Adrenal gland (tissue), 12 donors: ENCODE results near the gene ALLC. TPM values are rescaled to one million over a fixed set of nuclear protein-coding genes. Genes with fewer than 3 reads are reported as not detected.

Experiments
- DNase-seq, 7 donors: peaks; one replicate each; pipeline ENCODE4 v3.0.0-alpha.2; 2019 to 2020
- H3K27ac ChIP-seq, 5 donors: fragments of 200-600 bp; sonication (generic) in 4 of 5; 1 replicate in 3 of 5; 2 replicates in 2 of 5; pipeline versions ENCODE4 v1.5.1 to v1.8.0; 2016 to 2020; ENCODE audit warnings: mild to moderate bottlenecking in 1 of 5
- H3K27me3 ChIP-seq: fragments of 200-600 bp; 2 replicates; pipeline ENCODE4 v1.8.0; 2021
- H3K36me3 ChIP-seq, 2 donors: fragments of 200-600 bp; replicated peaks in 1 of 2; 1 replicate in 1 of 2; 2 replicates in 1 of 2; pipeline versions ENCODE4 v1.5.1 to v1.8.0; 2018 to 2022
- H3K4me1 ChIP-seq, 2 donors: fragments of 200-600 bp; replicated peaks in 1 of 2; 1 replicate in 1 of 2; 2 replicates in 1 of 2; pipeline versions ENCODE4 v1.5.1 to v1.8.0; 2018 to 2021
- H3K4me3 ChIP-seq, 4 donors: fragments of 200-600 bp; sonication (generic) in 3 of 4; one replicate each; pipeline ENCODE4 v1.5.1; 2016 to 2018
- H3K9me3 ChIP-seq, 3 donors: fragments of 200-600 bp; sonication (generic) in 1 of 3; replicated peaks in 1 of 3; 1 replicate in 2 of 3; 2 replicates in 1 of 3; pipeline versions ENCODE4 v1.5.1 to v1.8.0; 2016 to 2021
- POLR2A ChIP-seq, 2 donors: fragments of 450-650 bp; IDR thresholded peaks; one replicate each; pipeline ENCODE4 v1.6.1; 2017; ENCODE audit warnings: antibody characterized with exemption in 2 of 2, mild to moderate bottlenecking in 2 of 2, moderate library complexity in 1 of 2
- WGBS, 4 donors: extraction: QIAGEN DNeasy Blood & Tissue Kit in 2 of 4; methylation state at CpG; one replicate each; pipeline versions ENCODE4 v1.1.5 to v1.1.7; 2013 to 2017; 5-methylcytosine and 5-hydroxymethylcytosine counted together
- intact Hi-C, 2 donors: fragments of 100-400 bp; cut with DNase I; formaldehyde crosslinking; loops; one replicate each; pipeline versions ENCODE4 v1.14.1 to v1.15.0; 2022 to 2023
- polyA plus RNA-seq, 3 donors: library from polyadenylated mRNA; stranded (reverse); fragments of 200-250 nt in 2 of 3; fragments of 350-450 nt in 1 of 3; fragmentation: Illumina TruSeq in 1 of 3; extraction: RNeasy Lipid Tissue Mini Kit (QIAGEN cat#74804) in 1 of 3; gene quantifications; one replicate each; pipeline ENCODE4 v1.2.3, GENCODE V29; 2013 to 2014
- total RNA-seq, 9 donors: library from RNA; depleted of rRNA in 4 of 9; stranded (reverse); fragments of >200 nt in 4 of 9; fragments of 120-200 nt in 1 of 9; fragmentation: NEBNext Ultra II Directional in 1 of 9; extraction: Animal tissue kit (Norgen Biotek cat#: 25700) in 1 of 9; gene quantifications; one replicate each; pipeline versions ENCODE4 v1.1.0 to v1.2.4, GENCODE V29; 2013 to 2023
- TF ChIP-seq, protein P1 (sequence below), 6 experiments: fragments of 450-650 bp in 4 of 6; fragments of 200-600 bp in 2 of 6; sonication (generic) in 1 of 6; IDR thresholded peaks; 1 replicate in 5 of 6; 2 replicates in 1 of 6; pipeline versions ENCODE4 v1.5.1 to v1.8.0; 2016 to 2021; ENCODE audit warnings: antibody characterized with exemption in 6 of 6, mild to moderate bottlenecking in 2 of 6, moderate library complexity in 1 of 6
- donor health status: healthy with polysubstance abuse.
- donor health status: Bipolar disorder and iron deficiency.
- donor health status: DM: yes; HTN: yes; CAD: no.
- donor health status: DM: no; HTN: no; CAD: no.
- donor health status: DM: no; HTN: no; CAD: no.
- donor health status: DM: yes; HTN: yes; CAD: no.

The ALLC gene
- total and polyA plus RNA-seq, 12 donors, result 0.07 to 7.9 (median 0.72) TPM; not detected in 5

DNA sequence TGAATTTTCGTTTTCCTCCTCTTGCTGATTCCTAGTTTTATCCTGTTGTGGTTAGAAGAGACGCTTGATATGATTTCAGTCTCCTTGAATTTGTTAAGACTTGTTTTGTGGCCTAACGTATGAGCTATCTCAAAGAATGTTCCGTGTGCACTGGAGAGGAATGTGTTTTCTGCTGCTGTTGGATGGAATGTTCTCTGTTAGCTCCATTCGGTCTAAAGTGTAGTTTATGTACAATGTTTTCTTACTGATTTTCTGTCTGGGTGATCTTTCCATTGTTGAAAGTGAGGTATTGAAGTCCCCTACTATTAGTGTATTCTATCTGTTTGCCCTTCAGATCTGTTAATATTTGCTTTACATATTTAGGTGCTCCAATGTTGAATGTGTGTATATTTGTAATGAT lies 37.2 kb upstream of the ALLC start:
- DNase-seq, result no peak
- Histone ChIP-seq H3K27ac (no peak overlapping the region), H3K36me3 (no peaks in the 10 kb centered on the region), H3K4me3 (no peak overlapping the region), H3K27me3 (no peaks in the 10 kb centered on the region), H3K4me1 (no peaks in the 10 kb centered on the region), H3K9me3 (no peaks in the 10 kb centered on the region)
- TF ChIP-seq, protein P1, sequence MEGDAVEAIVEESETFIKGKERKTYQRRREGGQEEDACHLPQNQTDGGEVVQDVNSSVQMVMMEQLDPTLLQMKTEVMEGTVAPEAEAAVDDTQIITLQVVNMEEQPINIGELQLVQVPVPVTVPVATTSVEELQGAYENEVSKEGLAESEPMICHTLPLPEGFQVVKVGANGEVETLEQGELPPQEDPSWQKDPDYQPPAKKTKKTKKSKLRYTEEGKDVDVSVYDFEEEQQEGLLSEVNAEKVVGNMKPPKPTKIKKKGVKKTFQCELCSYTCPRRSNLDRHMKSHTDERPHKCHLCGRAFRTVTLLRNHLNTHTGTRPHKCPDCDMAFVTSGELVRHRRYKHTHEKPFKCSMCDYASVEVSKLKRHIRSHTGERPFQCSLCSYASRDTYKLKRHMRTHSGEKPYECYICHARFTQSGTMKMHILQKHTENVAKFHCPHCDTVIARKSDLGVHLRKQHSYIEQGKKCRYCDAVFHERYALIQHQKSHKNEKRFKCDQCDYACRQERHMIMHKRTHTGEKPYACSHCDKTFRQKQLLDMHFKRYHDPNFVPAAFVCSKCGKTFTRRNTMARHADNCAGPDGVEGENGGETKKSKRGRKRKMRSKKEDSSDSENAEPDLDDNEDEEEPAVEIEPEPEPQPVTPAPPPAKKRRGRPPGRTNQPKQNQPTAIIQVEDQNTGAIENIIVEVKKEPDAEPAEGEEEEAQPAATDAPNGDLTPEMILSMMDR (IDR thresholded peaks at IDR 0.05), result no peak
- no peak for TF ChIP-seq POLR2A (IDR thresholded peaks at IDR 0.05)
- intact Hi-C loops, result no loop called here
- whole genome bisulfite sequencing, 4 donors, result 65 to 88% (median 80%) methylated on average over 5 of the region's 5 CpGs

DNA sequence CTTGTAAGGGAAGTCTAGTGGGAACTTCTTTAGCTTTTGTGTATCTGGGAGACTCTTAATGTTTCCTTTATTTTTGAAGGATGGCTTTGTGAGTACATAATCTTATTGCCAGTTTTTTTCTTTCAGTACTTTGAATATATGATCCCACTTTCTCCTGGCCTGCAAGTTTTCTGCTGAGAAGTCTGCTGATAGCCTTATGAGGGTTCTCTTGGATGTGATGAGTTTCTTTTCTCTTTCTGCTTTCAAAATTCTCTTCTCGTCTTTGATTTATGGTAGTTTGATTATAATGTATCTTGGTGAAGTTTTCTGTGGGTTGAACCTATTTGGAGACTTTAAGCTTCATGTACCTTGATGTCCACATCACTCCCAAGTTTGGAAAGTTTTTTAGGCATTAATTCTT lies 35.0 kb upstream of the ALLC start:
- Histone ChIP-seq H3K36me3 (no peaks in the 10 kb centered on the region), H3K27ac (no peak overlapping the region), H3K9me3 (no peaks in the 10 kb centered on the region), H3K4me1 (no peaks in the 10 kb centered on the region), H3K4me3 (no peak overlapping the region), H3K27me3 (no peaks in the 10 kb centered on the region)
- no peak for DNase-seq
- intact Hi-C loops, result no loop called here
- TF ChIP-seq, protein P1 (IDR thresholded peaks at IDR 0.05), result no peak
- WGBS, 4 donors, result 52 to 95% (median 79%) methylated on average over 1 of the region's 1 CpG

DNA sequence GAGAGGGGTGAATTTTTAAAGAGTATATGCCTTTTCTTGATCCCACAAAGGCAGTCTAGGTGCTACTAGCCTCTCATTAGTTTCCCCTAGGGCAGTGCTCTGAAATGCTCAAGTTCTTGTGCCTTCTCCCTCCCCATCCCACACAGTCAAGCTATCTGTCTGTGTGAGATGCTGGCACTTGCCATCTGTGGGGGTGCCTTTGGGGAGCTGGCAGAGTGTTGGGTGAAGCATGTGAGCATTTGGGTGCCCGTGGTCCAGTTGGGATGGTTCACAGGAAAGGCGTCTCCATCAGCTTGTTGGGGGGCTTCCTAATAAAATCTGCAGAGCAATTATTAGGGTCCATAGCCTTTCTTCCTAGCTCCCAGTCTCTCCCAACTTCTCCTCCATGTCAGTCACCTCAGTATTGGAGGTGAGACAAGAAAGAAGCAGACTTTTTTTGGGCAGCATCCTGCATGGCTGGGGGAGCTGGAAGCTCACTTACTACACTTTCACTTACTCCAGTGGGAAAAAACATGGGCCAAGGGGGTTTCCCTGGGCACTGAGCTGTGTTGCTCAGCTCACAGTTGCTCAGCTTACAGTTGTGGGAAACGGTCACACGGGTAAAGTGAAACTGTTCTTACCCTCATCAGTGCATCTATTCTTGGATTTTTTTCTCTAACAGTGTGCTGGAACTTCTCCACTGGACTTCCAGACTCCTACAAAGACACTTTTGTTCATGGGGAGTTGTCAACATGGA lies 33.8 kb upstream of the ALLC start:
- DNase-seq, result peak in 3 of 7 donors; percentile 7 to 23 (median 8)

DNA sequence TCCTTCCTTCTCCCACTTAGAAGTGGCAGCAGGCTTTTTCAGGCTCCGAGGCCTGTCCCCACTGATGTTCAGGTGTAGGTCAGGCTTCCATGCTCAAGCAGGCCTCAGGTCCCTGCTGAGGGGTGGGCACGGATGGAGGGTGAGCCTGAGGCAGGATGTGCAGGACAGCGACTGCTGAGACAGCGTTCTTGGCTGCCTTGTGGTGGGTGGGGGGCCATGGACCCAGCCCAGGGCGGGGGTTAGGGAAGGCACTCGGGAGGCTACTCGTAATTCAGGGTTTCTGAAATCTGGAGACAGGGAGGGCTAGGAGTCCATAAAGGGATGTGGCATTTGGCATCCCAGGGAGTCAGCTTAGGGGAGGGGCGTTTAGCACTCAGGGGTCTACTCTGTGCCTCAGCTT lies 32.8 kb upstream of the ALLC start:
- Histone ChIP-seq H3K4me3 (no peak overlapping the region), H3K27me3 (no peaks in the 10 kb centered on the region), H3K36me3 (no peaks in the 10 kb centered on the region), H3K9me3 (no peaks in the 10 kb centered on the region), H3K27ac (peak overlapping the region in 1 of 5 donors; percentile 22), H3K4me1 (no peaks in the 10 kb centered on the region)
- TF ChIP-seq POLR2A (IDR thresholded peaks at IDR 0.05), result no peak
- TF ChIP-seq, protein P1 (IDR thresholded peaks at IDR 0.05), result no peak
- 90 to 96% (median 90%) methylated on average over 7 to 8 of the region's 8 CpGs for WGBS, 4 donors
- DNase-seq, result peak in 3 of 7 donors; percentile 9 to 24 (median 12)
- intact Hi-C loops, result no loop called here

More for the DNA sequence above, 33.8 kb upstream of the ALLC start:
- TF ChIP-seq, protein P1 (IDR thresholded peaks at IDR 0.05), result no peak
- no peak for TF ChIP-seq POLR2A (IDR thresholded peaks at IDR 0.05)
- Histone ChIP-seq H3K27me3 (no peaks in the 10 kb centered on the region), H3K4me1 (no peaks in the 10 kb centered on the region), H3K27ac (no peak overlapping the region), H3K9me3 (no peaks in the 10 kb centered on the region), H3K4me3 (no peak overlapping the region), H3K36me3 (no peaks in the 10 kb centered on the region)
- WGBS, 4 donors, result 71 to 83% (median 77%) methylated on average over 4 of the region's 4 CpGs
- intact Hi-C loops, result no loop called here
